Measurements from ENCODE around the gene ERCC1.
"Not testable (repeated sequence)": the region's sequence is repeated elsewhere in the genome, so short reads cannot be mapped to it uniquely, and the experiment has no call there.

Gene ERCC1

GRCh38 chr19:45440873-45441654, 17.3 kb upstream of the ERCC1 start:
- Histone ChIP-seq H3K4me3 (ENCODE audit: low read length) (no peak overlapping the region), H3K9me3 (ENCODE audit: control insufficient read depth, low read length) (no peaks in the 10 kb centered on the region), H3K4me1 (ENCODE audit: control insufficient read depth, insufficient read depth, low read length) (peaks cover 20% of the 10 kb centered on the region), H3K27me3 (replicated peaks; ENCODE audit: control insufficient read depth, insufficient read depth, low read length) (no peaks in the 10 kb centered on the region), H3K36me3 (ENCODE audit: control insufficient read depth, insufficient read depth, low read length, severe bottlenecking) (no peaks in the 10 kb centered on the region), H3K9ac (ENCODE audit: low read length) (peak overlapping the region; percentile 82)
- peak; percentile 47 for DNase-seq (ENCODE audit: low read depth)

- Histone ChIP-seq H3K36me3 (ENCODE audit: control insufficient read depth, insufficient read depth, low read length, severe bottlenecking) (no peaks in the 10 kb centered on the region), H3K27me3 (replicated peaks; ENCODE audit: control insufficient read depth, insufficient read depth, low read length) (no peaks in the 10 kb centered on the region), H3K9ac (ENCODE audit: low read length) (peak overlapping the region; percentile 82), H3K9me3 (ENCODE audit: control insufficient read depth, low read length) (no peaks in the 10 kb centered on the region), H3K4me1 (ENCODE audit: control insufficient read depth, insufficient read depth, low read length) (peaks cover 20% of the 10 kb centered on the region), H3K4me3 (ENCODE audit: low read length) (peak overlapping the region; percentile 78)
- DNase-seq (ENCODE audit: low read depth), result no peak
Measured at GRCh38 chr19:45440259-45440638, 16.5 kb upstream of the ERCC1 start.

- Histone ChIP-seq H3K9me3 (ENCODE audit: control insufficient read depth, low read length) (no peaks in the 10 kb centered on the region), H3K36me3 (ENCODE audit: control insufficient read depth, insufficient read depth, low read length, severe bottlenecking) (no peaks in the 10 kb centered on the region), H3K4me3 (ENCODE audit: low read length) (peak overlapping the region; percentile 78), H3K9ac (ENCODE audit: low read length) (peak overlapping the region; percentile 82), H3K4me1 (ENCODE audit: control insufficient read depth, insufficient read depth, low read length) (peaks cover 18% of the 10 kb centered on the region), H3K27me3 (replicated peaks; ENCODE audit: control insufficient read depth, insufficient read depth, low read length) (no peaks in the 10 kb centered on the region)
- DNase-seq (ENCODE audit: low read depth), result peak; percentile 93
Measured at GRCh38 chr19:45439569-45440258, 16.0 kb upstream of the ERCC1 start.

- H3K27me3 ChIP-seq (replicated peaks; ENCODE audit: control insufficient read depth, insufficient read depth, low read length), result no peaks in the 10 kb centered on the region
- H3K4me3 ChIP-seq (ENCODE audit: low read length), result peak overlapping the region; percentile 78
- no peak for DNase-seq (ENCODE audit: low read depth)
- no peaks in the 10 kb centered on the region for H3K9me3 ChIP-seq (ENCODE audit: control insufficient read depth, low read length)
- peaks cover 14% of the 10 kb centered on the region for H3K4me1 ChIP-seq (ENCODE audit: control insufficient read depth, insufficient read depth, low read length)
- no peaks in the 10 kb centered on the region for H3K36me3 ChIP-seq (ENCODE audit: control insufficient read depth, insufficient read depth, low read length, severe bottlenecking)
- peak overlapping the region; percentile 82 for H3K9ac ChIP-seq (ENCODE audit: low read length)
Measured at GRCh38 chr19:45439190-45439568, 15.5 kb upstream of the ERCC1 start.

- H3K36me3 ChIP-seq (ENCODE audit: control insufficient read depth, insufficient read depth, low read length, severe bottlenecking), result no peaks in the 10 kb centered on the region
- no peaks in the 10 kb centered on the region for H3K9me3 ChIP-seq (ENCODE audit: control insufficient read depth, low read length)
- no peaks in the 10 kb centered on the region for H3K27me3 ChIP-seq (replicated peaks; ENCODE audit: control insufficient read depth, insufficient read depth, low read length)
- no peak overlapping the region for H3K4me3 ChIP-seq (ENCODE audit: low read length)
- no peak for DNase-seq (ENCODE audit: low read depth)
- no peak overlapping the region for H3K9ac ChIP-seq (ENCODE audit: low read length)
- peaks cover 5% of the 10 kb centered on the region for H3K4me1 ChIP-seq (ENCODE audit: control insufficient read depth, insufficient read depth, low read length)
Measured at GRCh38 chr19:45437328-45437727, 13.6 kb upstream of the ERCC1 start.

- H3K27me3 ChIP-seq (replicated peaks; ENCODE audit: control insufficient read depth, insufficient read depth, low read length); H3K9me3 ChIP-seq (ENCODE audit: control insufficient read depth, low read length); H3K36me3 ChIP-seq (ENCODE audit: control insufficient read depth, insufficient read depth, low read length, severe bottlenecking); DNase-seq (ENCODE audit: low read depth); H3K4me3 ChIP-seq (ENCODE audit: low read length); H3K9ac ChIP-seq (ENCODE audit: low read length): not testable (repeated sequence)
- H3K4me1 ChIP-seq (ENCODE audit: control insufficient read depth, insufficient read depth, low read length), result peaks cover 25% of the 10 kb centered on the region
Measured at GRCh38 chr19:45432543-45432942, 8.8 kb upstream of the ERCC1 start.

GRCh38 chr19:45431008-45431407, 7.3 kb upstream of the ERCC1 start:
- H3K36me3 ChIP-seq (ENCODE audit: control insufficient read depth, insufficient read depth, low read length, severe bottlenecking); H3K4me3 ChIP-seq (ENCODE audit: low read length); H3K27me3 ChIP-seq (replicated peaks; ENCODE audit: control insufficient read depth, insufficient read depth, low read length); H3K9me3 ChIP-seq (ENCODE audit: control insufficient read depth, low read length): not testable (repeated sequence)
- Histone ChIP-seq H3K9ac (ENCODE audit: low read length) (peak overlapping the region; percentile 30), H3K4me1 (ENCODE audit: control insufficient read depth, insufficient read depth, low read length) (peaks cover 28% of the 10 kb centered on the region)
- peak; percentile 77 for DNase-seq (ENCODE audit: low read depth)

- peaks cover 32% of the 10 kb centered on the region for H3K4me1 ChIP-seq (ENCODE audit: control insufficient read depth, insufficient read depth, low read length)
- not testable (repeated sequence) for DNase-seq (ENCODE audit: low read depth); H3K27me3 ChIP-seq (replicated peaks; ENCODE audit: control insufficient read depth, insufficient read depth, low read length); H3K36me3 ChIP-seq (ENCODE audit: control insufficient read depth, insufficient read depth, low read length, severe bottlenecking); H3K9ac ChIP-seq (ENCODE audit: low read length); H3K9me3 ChIP-seq (ENCODE audit: control insufficient read depth, low read length); H3K4me3 ChIP-seq (ENCODE audit: low read length)
Measured at GRCh38 chr19:45429896-45430295, 6.2 kb upstream of the ERCC1 start.

- peak; percentile 90 for DNase-seq (ENCODE audit: low read depth)
- Histone ChIP-seq H3K4me1 (ENCODE audit: control insufficient read depth, insufficient read depth, low read length) (peaks cover 43% of the 10 kb centered on the region), H3K9me3 (ENCODE audit: control insufficient read depth, low read length) (no peaks in the 10 kb centered on the region), H3K9ac (ENCODE audit: low read length) (peak overlapping the region; percentile 89), H3K4me3 (ENCODE audit: low read length) (peak overlapping the region; percentile 82), H3K27me3 (replicated peaks; ENCODE audit: control insufficient read depth, insufficient read depth, low read length) (no peaks in the 10 kb centered on the region), H3K36me3 (ENCODE audit: control insufficient read depth, insufficient read depth, low read length, severe bottlenecking) (no peaks in the 10 kb centered on the region)
Measured at GRCh38 chr19:45428384-45429231, 4.9 kb upstream of the ERCC1 start.

GRCh38 chr19:45424191-45425058, 708 bp upstream of the ERCC1 start:
- Histone ChIP-seq H3K4me3 (ENCODE audit: low read length) (peak overlapping the region; percentile 84), H3K36me3 (ENCODE audit: control insufficient read depth, insufficient read depth, low read length, severe bottlenecking) (peaks cover 11% of the 10 kb centered on the region), H3K9ac (ENCODE audit: low read length) (peak overlapping the region; percentile 89), H3K9me3 (ENCODE audit: control insufficient read depth, low read length) (no peaks in the 10 kb centered on the region), H3K4me1 (ENCODE audit: control insufficient read depth, insufficient read depth, low read length) (peaks cover 40% of the 10 kb centered on the region), H3K27me3 (replicated peaks; ENCODE audit: control insufficient read depth, insufficient read depth, low read length) (no peaks in the 10 kb centered on the region)
- DNase-seq (ENCODE audit: low read depth), result peak; percentile 91
